A549 (cell line): ENCODE results near the gene SLCO4C1. TPM values are rescaled to one million over a fixed set of nuclear protein-coding genes. Genes with fewer than 3 reads are reported as not detected.

Experiments
- ATAC-seq, 2 experiments: fragments of 200-7000 bp in 1 of 2; fragments of >200 bp in 1 of 2; cut with Nextera tagmentation in 1 of 2; cut with Tn5 transposase in 1 of 2; 3 replicates each; pipeline versions ENCODE4 v1.8.0 to v1.9.1; 2018 to 2020; ENCODE audit warnings: mild to moderate bottlenecking in 1 of 2, moderate library complexity in 1 of 2
- CTCF ChIA-PET: fragments of 300-600 bp; sonication (Branson Sonifier 250); formaldehyde crosslinking; extraction: SDS; loops from one replicate; lab custom pipeline; 2021; ENCODE audit warnings: antibody characterized with exemption, inconsistent platforms; lab: Yijun Ruan, JAX
- POLR2A ChIA-PET: fragments of 350-600 bp; formaldehyde crosslinking; extraction: SDS; loops from one replicate; lab custom pipeline; 2021; ENCODE audit warnings: antibody characterized with exemption, inconsistent platforms; lab: Yijun Ruan, JAX
- DNase-seq, 2 experiments: peaks; one replicate each; pipeline versions ENCODE4 v3.0.0 to v3.0.0-alpha.2; 2011 to 2016; ENCODE audit warnings: low read depth in 1 of 2, low spot score in 1 of 2
- FAIRE-seq: peaks from 2 replicates; lab custom pipeline; 2011; peaks lifted over from hg19 to GRCh38; lab: Jason Lieb, UNC
- H3K27ac ChIP-seq, 2 experiments: fragments of >200 bp; sonication (Bioruptor Twin); formaldehyde crosslinking; 3 replicates each; pipeline ENCODE4 v1.5.1; 2016 to 2017
- H3K4me1 ChIP-seq: fragments of >200 bp; sonication (Bioruptor Twin); formaldehyde crosslinking; 3 replicates; pipeline ENCODE4 v1.6.1; 2016
- H3K4me2 ChIP-seq: fragments of >200 bp; sonication (Bioruptor Twin); formaldehyde crosslinking; 3 replicates; pipeline ENCODE4 v1.6.1; 2016
- H3K4me3 ChIP-seq: fragments of >200 bp; sonication (Bioruptor Twin); formaldehyde crosslinking; 3 replicates; pipeline ENCODE4 v1.5.1; 2016
- H3K9me3 ChIP-seq: fragments of >200 bp; sonication (Bioruptor Twin); formaldehyde crosslinking; 3 replicates; pipeline ENCODE4 v1.6.1; 2016
- CBX8 ChIP-seq: fragments of 200-600 bp; sonication (generic); IDR thresholded peaks from 2 replicates; pipeline ENCODE4 v1.6.1; 2016
- CEBPB ChIP-seq, 2 experiments: fragments of >200 bp in 1 of 2; sonication (Bioruptor Twin) in 1 of 2; formaldehyde crosslinking in 1 of 2; IDR thresholded peaks; 2 replicates each; pipeline ENCODE4 v1.6.1; 2012 to 2016
- CHD2 ChIP-seq: fragments of 150-350 bp; IDR thresholded peaks from 2 replicates; pipeline ENCODE4 v1.6.1; 2014; ENCODE audit warnings: low read length; ENCODE audit not compliant: partially characterized antibody
- EHF ChIP-seq: fragments of 250-450 bp; sonication (Bioruptor Pico); IDR thresholded peaks from 2 replicates; pipeline ENCODE4 v1.5.0; 2020; ENCODE audit warnings: mild to moderate bottlenecking
- EHMT2 ChIP-seq: fragments of 200-600 bp; sonication (generic); IDR thresholded peaks from 2 replicates; pipeline ENCODE4 v1.6.1; 2016; ENCODE audit warnings: antibody characterized with exemption, low read depth, mild to moderate bottlenecking, moderate library complexity
- ESRRA ChIP-seq: fragments of 150-350 bp; IDR thresholded peaks from 2 replicates; pipeline ENCODE4 v1.6.1; 2014; ENCODE audit warnings: mild to moderate bottlenecking, low read length, borderline replicate concordance
- FOSL2 ChIP-seq, 2 experiments: fragments of 450-650 bp in 1 of 2; fragments of >200 bp in 1 of 2; sonication (Bioruptor Twin) in 1 of 2; formaldehyde crosslinking; IDR thresholded peaks; 2 replicates each; pipeline versions ENCODE4 v1.5.0 to v1.6.1; 2016 to 2020; ENCODE audit warnings: mild to moderate bottlenecking in 1 of 2, moderate library complexity in 1 of 2
- GATA3 ChIP-seq: IDR thresholded peaks from 2 replicates; pipeline ENCODE4 v1.6.1; 2012; ENCODE audit warnings: borderline replicate concordance
- HEYL ChIP-seq: fragments of 250-450 bp; sonication (Bioruptor Pico); IDR thresholded peaks from 2 replicates; pipeline ENCODE4 v1.8.0; 2021; ENCODE audit warnings: mild to moderate bottlenecking, moderate library complexity
- HOXA7 ChIP-seq: fragments of 250-450 bp; sonication (Bioruptor Pico); IDR thresholded peaks from 2 replicates; pipeline ENCODE4 v1.5.0; 2020; ENCODE audit warnings: mild to moderate bottlenecking, moderate library complexity
- HOXB13 ChIP-seq: fragments of 250-450 bp; sonication (Bioruptor Pico); IDR thresholded peaks from 2 replicates; pipeline ENCODE4 v1.5.0; 2020; ENCODE audit warnings: low read depth, mild to moderate bottlenecking, moderate library complexity
- HOXB5 ChIP-seq: fragments of 250-450 bp; sonication (Bioruptor Pico); IDR thresholded peaks from 2 replicates; pipeline ENCODE4 v1.5.0; 2020; ENCODE audit warnings: mild to moderate bottlenecking, moderate library complexity
- KDM1A ChIP-seq: fragments of 200-600 bp; sonication (generic); IDR thresholded peaks from 2 replicates; pipeline ENCODE4 v1.6.1; 2016; ENCODE audit warnings: low read depth, mild to moderate bottlenecking
- MAFK ChIP-seq: fragments of 450-650 bp; IDR thresholded peaks from 2 replicates; pipeline ENCODE4 v1.6.1; 2014; ENCODE audit not compliant: partially characterized antibody
- MAZ ChIP-seq: fragments of 150-350 bp; IDR thresholded peaks from 2 replicates; pipeline ENCODE4 v1.6.1; 2014; ENCODE audit warnings: antibody characterized with exemption, low read depth, low read length, borderline replicate concordance
- MYC ChIP-seq: IDR thresholded peaks from 2 replicates; pipeline ENCODE4 v1.6.1; 2012; ENCODE audit warnings: mild to moderate bottlenecking, inconsistent platforms, low read length, improper control_type of control experiment, borderline replicate concordance
- NFE2L2 ChIP-seq: fragments of 150-350 bp; conservative IDR thresholded peaks from 2 replicates; pipeline ENCODE4 v1.6.1; 2014; ENCODE audit warnings: low read length
- NPAS2 ChIP-seq: fragments of 250-450 bp; sonication (Bioruptor Pico); IDR thresholded peaks from 2 replicates; pipeline ENCODE4 v1.8.0; 2022; ENCODE audit warnings: mild to moderate bottlenecking, moderate library complexity, borderline replicate concordance
- PHF8 ChIP-seq: fragments of 200-600 bp; sonication (generic); IDR thresholded peaks from 2 replicates; pipeline ENCODE4 v1.6.1; 2016; ENCODE audit warnings: low read depth, mild to moderate bottlenecking, antibody characterized with exemption, moderate library complexity, borderline replicate concordance
- POLR2AphosphoS2 ChIP-seq: conservative IDR thresholded peaks from 2 replicates; pipeline ENCODE4 v1.6.1; 2012; ENCODE audit warnings: low read length, improper control_type of control experiment, inconsistent platforms
- RAD21 ChIP-seq, 2 experiments: fragments of >200 bp in 1 of 2; sonication (Bioruptor Twin) in 1 of 2; formaldehyde crosslinking in 1 of 2; IDR thresholded peaks in 1 of 2; conservative IDR thresholded peaks in 1 of 2; 2 replicates in 1 of 2; 3 replicates in 1 of 2; pipeline ENCODE4 v1.6.1; 2012 to 2018; ENCODE audit warnings: inconsistent platforms in 1 of 2
- SMC3 ChIP-seq: fragments of >200 bp; sonication (Bioruptor Twin); formaldehyde crosslinking; IDR thresholded peaks from 3 replicates; pipeline ENCODE4 v1.6.1; 2018; ENCODE audit warnings: inconsistent platforms
- TP53 ChIP-seq: fragments of 250-450 bp; sonication (Bioruptor Pico); IDR thresholded peaks from 2 replicates; pipeline ENCODE4 v1.5.0; 2021; ENCODE audit warnings: mild to moderate bottlenecking, moderate library complexity
- ZFP36 ChIP-seq: fragments of 450-650 bp; IDR thresholded peaks from 2 replicates; pipeline ENCODE4 v1.6.1; 2014; ENCODE audit warnings: borderline replicate concordance; ENCODE audit not compliant: partially characterized antibody
- WGBS: methylation state at CpG from one replicate; pipeline ENCODE4 v1.1.6; 2017; ENCODE audit errors: missing lambda C conversion rate; 5-methylcytosine and 5-hydroxymethylcytosine counted together
- polyA plus RNA-seq, 4 experiments: library from polyadenylated mRNA; depleted of rRNA in 3 of 4; stranded (reverse); fragments of >200 nt; fragmentation: RNase III in 1 of 4; extraction: RNeasy Plus Mini Kit Qiagen cat#74134 plus additional on column Dnase treatment in 1 of 4; gene quantifications; 2 replicates in 3 of 4; 3 replicates in 1 of 4; pipeline ENCODE4 v1.2.3, GENCODE V29; 2011 to 2017
- TF ChIP-seq, protein P1 (sequence below): fragments of >200 bp; sonication (Bioruptor Twin); formaldehyde crosslinking; IDR thresholded peaks from 2 replicates; pipeline ENCODE4 v1.6.1; 2016
- TF ChIP-seq, protein P2 (sequence below): fragments of 150-350 bp; IDR thresholded peaks from 2 replicates; pipeline ENCODE4 v1.6.1; 2014; ENCODE audit warnings: low read depth, mild to moderate bottlenecking, low read length
- TF ChIP-seq, protein P3 (sequence below): IDR thresholded peaks from 2 replicates; pipeline ENCODE4 v1.6.1; 2012
- TF ChIP-seq, protein P4 (sequence below): IDR thresholded peaks from 2 replicates; pipeline ENCODE4 v1.6.1; 2012

Gene SLCO4C1
- polyA plus RNA-seq, 2 of the 4 experiments (the other 2 are of a cell fraction) = 0.06 to 0.10 TPM

GRCh38 chr5:102231693-102232619 is 64.1 kb downstream of the SLCO4C1 start:
- ChIA-PET CTCF (no interaction called here), POLR2A (no interaction called here)
- H3K4me3 ChIP-seq = no peak overlapping the region
- H3K4me2 ChIP-seq = no peak overlapping the region
- no peaks in the 10 kb centered on the region for H3K4me1 ChIP-seq
- DNase-seq = no peak
- FAIRE-seq = no peak
- WGBS = 19% methylated on average over 7 of the region's 7 CpGs
- H3K9me3 ChIP-seq = no peaks in the 10 kb centered on the region
- ATAC-seq = no peak
- TF ChIP-seq FOSL2 (IDR thresholded peaks at IDR 0.05) = no peak
- TF ChIP-seq FOSL2 (CRISPR knock-in tag; IDR thresholded peaks at IDR 0.05) = no peak
- TF ChIP-seq MAZ = no peak
- no peak for TF ChIP-seq NPAS2
- TF ChIP-seq CHD2 = no peak
- no peak for TF ChIP-seq RAD21 (conservative IDR thresholded peaks at IDR 0.05 in 1 of 2, IDR thresholded peaks at IDR 0.05 in 1 of 2)
- TF ChIP-seq PHF8 = no peak
- TF ChIP-seq HEYL (CRISPR knock-in tag) = no peak
- TF ChIP-seq TP53 (CRISPR knock-in tag) = no peak
- no peak for TF ChIP-seq MAFK
- TF ChIP-seq SMC3 = no peak
- TF ChIP-seq, protein P1, sequence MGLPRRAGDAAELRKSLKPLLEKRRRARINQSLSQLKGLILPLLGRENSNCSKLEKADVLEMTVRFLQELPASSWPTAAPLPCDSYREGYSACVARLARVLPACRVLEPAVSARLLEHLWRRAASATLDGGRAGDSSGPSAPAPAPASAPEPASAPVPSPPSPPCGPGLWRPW = no peak
- TF ChIP-seq, protein P2, sequence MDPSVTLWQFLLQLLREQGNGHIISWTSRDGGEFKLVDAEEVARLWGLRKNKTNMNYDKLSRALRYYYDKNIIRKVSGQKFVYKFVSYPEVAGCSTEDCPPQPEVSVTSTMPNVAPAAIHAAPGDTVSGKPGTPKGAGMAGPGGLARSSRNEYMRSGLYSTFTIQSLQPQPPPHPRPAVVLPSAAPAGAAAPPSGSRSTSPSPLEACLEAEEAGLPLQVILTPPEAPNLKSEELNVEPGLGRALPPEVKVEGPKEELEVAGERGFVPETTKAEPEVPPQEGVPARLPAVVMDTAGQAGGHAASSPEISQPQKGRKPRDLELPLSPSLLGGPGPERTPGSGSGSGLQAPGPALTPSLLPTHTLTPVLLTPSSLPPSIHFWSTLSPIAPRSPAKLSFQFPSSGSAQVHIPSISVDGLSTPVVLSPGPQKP = no peak
- H3K27ac ChIP-seq = no peak overlapping the region

GRCh38 chr5:102229685-102230084 is 66.4 kb downstream of the SLCO4C1 start:
- WGBS = 0% methylated on average over 1 of the region's 1 CpG
- ChIA-PET CTCF (no interaction called here), POLR2A (no interaction called here)
- Histone ChIP-seq H3K27ac (no peak overlapping the region), H3K4me2 (no peak overlapping the region), H3K9me3 (no peaks in the 10 kb centered on the region), H3K4me1 (no peaks in the 10 kb centered on the region), H3K4me3 (no peak overlapping the region)
- ATAC-seq (no peak), DNase-seq (no peak), FAIRE-seq (no peak)
- no peak for TF ChIP-seq KDM1A
- TF ChIP-seq, protein P3, sequence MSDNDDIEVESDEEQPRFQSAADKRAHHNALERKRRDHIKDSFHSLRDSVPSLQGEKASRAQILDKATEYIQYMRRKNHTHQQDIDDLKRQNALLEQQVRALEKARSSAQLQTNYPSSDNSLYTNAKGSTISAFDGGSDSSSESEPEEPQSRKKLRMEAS = no peak
- no peak for TF ChIP-seq ESRRA
- TF ChIP-seq PHF8 = no peak
- no peak for TF ChIP-seq HOXB13 (CRISPR knock-in tag)
- TF ChIP-seq NFE2L2 = no peak
- TF ChIP-seq HOXB5 (CRISPR knock-in tag) = no peak
- TF ChIP-seq POLR2AphosphoS2 = no peak
- no peak for TF ChIP-seq GATA3
- TF ChIP-seq CEBPB (IDR thresholded peaks at IDR 0.05) = no peak
- no peak for TF ChIP-seq MYC
- TF ChIP-seq HOXA7 (CRISPR knock-in tag) = no peak
- TF ChIP-seq, protein P2 = no peak
- TF ChIP-seq EHF (CRISPR knock-in tag) = no peak
- TF ChIP-seq, protein P4, sequence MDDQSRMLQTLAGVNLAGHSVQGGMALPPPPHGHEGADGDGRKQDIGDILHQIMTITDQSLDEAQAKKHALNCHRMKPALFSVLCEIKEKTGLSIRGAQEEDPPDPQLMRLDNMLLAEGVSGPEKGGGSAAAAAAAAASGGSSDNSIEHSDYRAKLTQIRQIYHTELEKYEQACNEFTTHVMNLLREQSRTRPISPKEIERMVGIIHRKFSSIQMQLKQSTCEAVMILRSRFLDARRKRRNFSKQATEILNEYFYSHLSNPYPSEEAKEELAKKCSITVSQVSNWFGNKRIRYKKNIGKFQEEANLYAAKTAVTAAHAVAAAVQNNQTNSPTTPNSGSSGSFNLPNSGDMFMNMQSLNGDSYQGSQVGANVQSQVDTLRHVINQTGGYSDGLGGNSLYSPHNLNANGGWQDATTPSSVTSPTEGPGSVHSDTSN = no peak
- TF ChIP-seq CBX8 = no peak
- TF ChIP-seq NPAS2 = no peak
- TF ChIP-seq EHMT2 = no peak
- TF ChIP-seq ZFP36 = no peak
